A549 treated with AZD2906 at 1 μM for 4 hours (cell line): ENCODE data around the gene LIFR. TPM values are rescaled to one million over a fixed set of nuclear protein-coding genes. Genes with fewer than 3 reads are reported as not detected.

Experiments used
- total RNA-seq: library from RNA; stranded (reverse); fragments of 200-300 nt; extraction: Qiagen RNA extraction; gene quantifications from 5 replicates; pipeline ENCODE4 v1.2.3, GENCODE V29; 2022

LIFR gene, protein sequence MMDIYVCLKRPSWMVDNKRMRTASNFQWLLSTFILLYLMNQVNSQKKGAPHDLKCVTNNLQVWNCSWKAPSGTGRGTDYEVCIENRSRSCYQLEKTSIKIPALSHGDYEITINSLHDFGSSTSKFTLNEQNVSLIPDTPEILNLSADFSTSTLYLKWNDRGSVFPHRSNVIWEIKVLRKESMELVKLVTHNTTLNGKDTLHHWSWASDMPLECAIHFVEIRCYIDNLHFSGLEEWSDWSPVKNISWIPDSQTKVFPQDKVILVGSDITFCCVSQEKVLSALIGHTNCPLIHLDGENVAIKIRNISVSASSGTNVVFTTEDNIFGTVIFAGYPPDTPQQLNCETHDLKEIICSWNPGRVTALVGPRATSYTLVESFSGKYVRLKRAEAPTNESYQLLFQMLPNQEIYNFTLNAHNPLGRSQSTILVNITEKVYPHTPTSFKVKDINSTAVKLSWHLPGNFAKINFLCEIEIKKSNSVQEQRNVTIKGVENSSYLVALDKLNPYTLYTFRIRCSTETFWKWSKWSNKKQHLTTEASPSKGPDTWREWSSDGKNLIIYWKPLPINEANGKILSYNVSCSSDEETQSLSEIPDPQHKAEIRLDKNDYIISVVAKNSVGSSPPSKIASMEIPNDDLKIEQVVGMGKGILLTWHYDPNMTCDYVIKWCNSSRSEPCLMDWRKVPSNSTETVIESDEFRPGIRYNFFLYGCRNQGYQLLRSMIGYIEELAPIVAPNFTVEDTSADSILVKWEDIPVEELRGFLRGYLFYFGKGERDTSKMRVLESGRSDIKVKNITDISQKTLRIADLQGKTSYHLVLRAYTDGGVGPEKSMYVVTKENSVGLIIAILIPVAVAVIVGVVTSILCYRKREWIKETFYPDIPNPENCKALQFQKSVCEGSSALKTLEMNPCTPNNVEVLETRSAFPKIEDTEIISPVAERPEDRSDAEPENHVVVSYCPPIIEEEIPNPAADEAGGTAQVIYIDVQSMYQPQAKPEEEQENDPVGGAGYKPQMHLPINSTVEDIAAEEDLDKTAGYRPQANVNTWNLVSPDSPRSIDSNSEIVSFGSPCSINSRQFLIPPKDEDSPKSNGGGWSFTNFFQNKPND
- 6.7 to 10.9 TPM (median 8.3 TPM) in 5 replicates for total RNA-seq

GRCh38 chr5:38556599-38557307, at the start of gene LIFR:
Gene LIFR (minus strand): TSS chr5:38556646. CDS start chr5:38530647, 25,999 bp downstream.

